GM18867 (cell line): ENCODE data around the gene RPS3A.
"Not testable (repeated sequence)": the region's sequence is repeated elsewhere in the genome, so short reads cannot be mapped to it uniquely, and the experiment has no call there.

Experiments
- ATAC-seq: cut with Tn5 transposase; IDR thresholded peaks from one replicate; pipeline ENCODE4 v1.9.1; 2021; ENCODE audit warnings: mild to moderate bottlenecking, moderate library complexity; ENCODE audit not compliant: unreplicated experiment

Gene RPS3A

GRCh38 chr4:151114338-151114737, 14.9 kb downstream of the RPS3A start:
- no peak for ATAC-seq

- ATAC-seq = no peak
Observed at GRCh38 chr4:151114986-151115385, 15.6 kb downstream of the RPS3A start.

GRCh38 chr4:151117371-151117962, 18.0 kb downstream of the RPS3A start:
- peak; percentile 96 for ATAC-seq

- ATAC-seq = no peak
Observed at GRCh38 chr4:151129796-151130195, 30.4 kb downstream of the RPS3A start.

- ATAC-seq = no peak
Observed at GRCh38 chr4:151133311-151133710, 33.9 kb downstream of the RPS3A start.

GRCh38 chr4:151136048-151136447, 36.6 kb downstream of the RPS3A start:
- not testable (repeated sequence) for ATAC-seq

GRCh38 chr4:151139814-151140213, 40.4 kb downstream of the RPS3A start:
- no peak for ATAC-seq

- ATAC-seq = no peak
Observed at GRCh38 chr4:151142758-151143157, 43.3 kb downstream of the RPS3A start.

GRCh38 chr4:151143162-151143561, 43.7 kb downstream of the RPS3A start:
- no peak for ATAC-seq

GRCh38 chr4:151143811-151144210, 44.4 kb downstream of the RPS3A start:
- ATAC-seq = no peak

GRCh38 chr4:151144329-151145072, 45.1 kb downstream of the RPS3A start:
- ATAC-seq = no peak

- no peak for ATAC-seq
Observed at GRCh38 chr4:151147000-151147399, 47.6 kb downstream of the RPS3A start.

- ATAC-seq = no peak
Observed at GRCh38 chr4:151148261-151148660, 48.8 kb downstream of the RPS3A start.

GRCh38 chr4:151150821-151151580, 51.6 kb downstream of the RPS3A start:
- no peak for ATAC-seq

- ATAC-seq = no peak
Observed at GRCh38 chr4:151152028-151152427, 52.6 kb downstream of the RPS3A start.

- no peak for ATAC-seq
Observed at GRCh38 chr4:151153585-151153984, 54.2 kb downstream of the RPS3A start.
